DMS153 treated with DMSO at 0.1 percent for 48 hours (cell line): ENCODE measurements around the gene EID2B.

ENCODE experiments used
- DNase-seq: peaks from one replicate; lab custom pipeline; 2025; ENCODE audit not compliant: unreplicated experiment; lab: John Stamatoyannopoulos, UW

The EID2B gene

GRCh38 chr19:39533003-39533512 is 406 bp upstream of the EID2B start:
- no peak for DNase-seq

- no peak for DNase-seq
These were observed 819 bp downstream of the EID2B start for GRCh38 chr19:39531834-39532232.

- no peak for DNase-seq
These were observed 7.4 kb downstream of the EID2B start for GRCh38 chr19:39525205-39525604.

- no peak for DNase-seq
These were observed 8.2 kb downstream of the EID2B start for GRCh38 chr19:39524495-39524894.

GRCh38 chr19:39520541-39521484 is 11.8 kb downstream of the EID2B start:
- DNase-seq: no peak

GRCh38 chr19:39518975-39519374 is 13.7 kb downstream of the EID2B start:
- no peak for DNase-seq

- no peak for DNase-seq
These were observed 14.2 kb downstream of the EID2B start for GRCh38 chr19:39518458-39518857.

- no peak for DNase-seq
These were observed 15.2 kb downstream of the EID2B start for GRCh38 chr19:39517432-39517831.

GRCh38 chr19:39516270-39516669 is 16.4 kb downstream of the EID2B start:
- DNase-seq: no peak

- DNase-seq: no peak
These were observed 17.0 kb downstream of the EID2B start for GRCh38 chr19:39515551-39516191.

- no peak for DNase-seq
These were observed 17.7 kb downstream of the EID2B start, which contains the start of gene SELENOV for GRCh38 chr19:39514840-39515550. SELENOV (plus strand) TSS chr19:39515139; CDS start chr19:39515213, 74 bp downstream.

- DNase-seq: no peak
These were observed 19.7 kb downstream of the EID2B start for GRCh38 chr19:39512988-39513387.

- DNase-seq: no peak
These were observed 23.4 kb downstream of the EID2B start for GRCh38 chr19:39509233-39509632.

GRCh38 chr19:39508629-39509028 is 24.0 kb downstream of the EID2B start:
- no peak for DNase-seq

- no peak for DNase-seq
These were observed 24.8 kb downstream of the EID2B start for GRCh38 chr19:39507715-39508364.

- peak; percentile 73 for DNase-seq
These were observed 25.5 kb downstream of the EID2B start for GRCh38 chr19:39506944-39507714.

GRCh38 chr19:39506598-39506943 is 26.1 kb downstream of the EID2B start:
- no peak for DNase-seq

GRCh38 chr19:39502640-39503417 is 29.8 kb downstream of the EID2B start:
- no peak for DNase-seq

GRCh38 chr19:39501340-39501739 is 31.3 kb downstream of the EID2B start:
- DNase-seq: no peak
